Gastrocnemius medialis (tissue), 4 donors: ENCODE results near the gene ITPKC. TPM values are rescaled to one million over a fixed set of nuclear protein-coding genes. Genes with fewer than 3 reads are reported as not detected.

Source experiments
- ATAC-seq, 2 donors: fragments of 150-250 bp; one replicate each; pipeline ENCODE4 v1.9.1; 2016
- DNase-seq, 2 donors: peaks; one replicate each; pipeline ENCODE4 v3.0.0-alpha.2; 2019
- H3K27ac ChIP-seq, 4 donors: fragments of 200-600 bp; sonication (generic); 1 replicate in 1 of 4; 2 replicates in 3 of 4; pipeline ENCODE4 v1.5.1; 2016 to 2018; ENCODE audit warnings: mild to moderate bottlenecking in 2 of 4, moderate library complexity in 1 of 4
- H3K27me3 ChIP-seq, 3 donors: fragments of 200-600 bp; sonication (generic) in 2 of 3; 1 replicate in 1 of 3; 2 replicates in 2 of 3; pipeline versions ENCODE4 v1.5.1 to v1.6.0; 2016 to 2019; ENCODE audit warnings: mild to moderate bottlenecking in 1 of 3, moderate library complexity in 1 of 3
- H3K36me3 ChIP-seq, 2 donors: fragments of 200-600 bp; sonication (generic) in 1 of 2; one replicate each; pipeline ENCODE4 v1.5.1; 2017 to 2018
- H3K4me1 ChIP-seq, 2 donors: fragments of 200-600 bp; sonication (generic) in 1 of 2; one replicate each; pipeline ENCODE4 v1.5.1; 2016 to 2017; ENCODE audit warnings: mild to moderate bottlenecking in 2 of 2
- H3K4me3 ChIP-seq, 4 donors: fragments of 200-600 bp; sonication (generic) in 3 of 4; 1 replicate in 1 of 4; 2 replicates in 3 of 4; pipeline ENCODE4 v1.5.1; 2016 to 2019; ENCODE audit warnings: mild to moderate bottlenecking in 2 of 4
- H3K9me3 ChIP-seq, 3 donors: fragments of 200-600 bp; sonication (generic) in 2 of 3; 1 replicate in 1 of 3; 2 replicates in 2 of 3; pipeline ENCODE4 v1.5.1; 2016 to 2019
- POLR2A ChIP-seq, 2 donors: fragments of 450-650 bp; IDR thresholded peaks; one replicate each; pipeline ENCODE4 v1.6.1; 2017; ENCODE audit warnings: antibody characterized with exemption in 2 of 2, mild to moderate bottlenecking in 2 of 2, moderate library complexity in 2 of 2
- in situ Hi-C, 4 donors: fragments of 200-750 bp; cut with MboI; loops; one replicate each; pipeline versions ENCODE4 v1.15.0 to v1.8.0; 2017; ENCODE audit warnings: low sequenced_read_pairs in 4 of 4
- intact Hi-C: fragments of 100-400 bp; cut with DNase I; formaldehyde crosslinking; loops from one replicate; pipeline ENCODE4 v1.15.1; 2023; ENCODE audit warnings: low total_unique reads
- total RNA-seq, 4 donors: library from RNA; depleted of rRNA; stranded (reverse); fragments of >200 nt; gene quantifications; one replicate each; pipeline versions ENCODE4 v1.1.0 to v1.2.3, GENCODE V29; 2016
- TF ChIP-seq, protein P1 (sequence below), 5 experiments: fragments of 450-650 bp in 3 of 5; fragments of 200-600 bp in 2 of 5; sonication (generic) in 2 of 5; IDR thresholded peaks in 4 of 5; conservative IDR thresholded peaks in 1 of 5; 1 replicate in 4 of 5; 2 replicates in 1 of 5; pipeline ENCODE4 v1.5.1; 2016 to 2019; ENCODE audit warnings: antibody characterized with exemption in 5 of 5, mild to moderate bottlenecking in 3 of 5, moderate library complexity in 3 of 5

Gene ITPKC
- total RNA-seq, 4 donors from 2014 or later: 14.9 to 34.5 (median 21.8) TPM

DNA sequence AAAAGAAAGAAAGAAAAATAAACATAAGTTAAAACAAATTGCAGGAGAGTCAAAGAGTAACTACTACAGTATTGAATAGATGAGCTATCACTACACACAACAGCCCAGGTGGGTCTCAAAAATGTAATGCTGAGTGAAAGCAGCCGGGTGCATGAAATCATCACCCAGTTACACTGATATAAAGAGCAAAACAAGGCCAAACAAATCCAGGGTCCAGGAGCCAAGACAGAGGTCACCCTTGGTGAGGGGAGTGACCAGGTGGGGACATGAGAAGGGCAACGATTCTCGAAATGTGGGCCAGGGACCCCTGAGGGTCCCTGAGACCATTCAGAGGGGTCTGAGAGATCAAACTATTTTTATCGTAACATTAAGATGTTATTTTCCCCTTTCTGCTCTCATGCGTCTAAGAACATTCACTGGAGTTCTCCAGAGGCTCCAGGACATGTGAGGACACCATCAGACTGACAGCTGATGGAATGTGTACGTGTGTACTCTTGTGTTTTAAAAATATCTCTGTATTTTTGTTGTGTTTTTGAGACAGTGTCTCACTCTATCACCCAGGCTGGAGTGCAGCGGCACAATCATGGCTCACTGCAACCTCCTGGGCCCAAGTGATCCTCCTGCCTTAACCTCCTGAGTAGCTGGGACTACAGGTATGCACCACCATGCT is 10.8 kb upstream of the ITPKC start:
- intact Hi-C loops (no loop called here), in situ Hi-C loops (no loop called here)
- DNase-seq (no peak), ATAC-seq (no peak)
- Histone ChIP-seq H3K9me3 (no peaks in the 10 kb centered on the region), H3K27ac (peak overlapping the region; percentile 18 to 67 (median 44)), H3K36me3 (peaks cover 0 to 56% of the 10 kb centered on the region in 2 donors), H3K27me3 (no peaks in the 10 kb centered on the region), H3K4me1 (no peaks in the 10 kb centered on the region), H3K4me3 (no peak overlapping the region)
- no peak for TF ChIP-seq POLR2A (IDR thresholded peaks at IDR 0.05)
- TF ChIP-seq, protein P1, sequence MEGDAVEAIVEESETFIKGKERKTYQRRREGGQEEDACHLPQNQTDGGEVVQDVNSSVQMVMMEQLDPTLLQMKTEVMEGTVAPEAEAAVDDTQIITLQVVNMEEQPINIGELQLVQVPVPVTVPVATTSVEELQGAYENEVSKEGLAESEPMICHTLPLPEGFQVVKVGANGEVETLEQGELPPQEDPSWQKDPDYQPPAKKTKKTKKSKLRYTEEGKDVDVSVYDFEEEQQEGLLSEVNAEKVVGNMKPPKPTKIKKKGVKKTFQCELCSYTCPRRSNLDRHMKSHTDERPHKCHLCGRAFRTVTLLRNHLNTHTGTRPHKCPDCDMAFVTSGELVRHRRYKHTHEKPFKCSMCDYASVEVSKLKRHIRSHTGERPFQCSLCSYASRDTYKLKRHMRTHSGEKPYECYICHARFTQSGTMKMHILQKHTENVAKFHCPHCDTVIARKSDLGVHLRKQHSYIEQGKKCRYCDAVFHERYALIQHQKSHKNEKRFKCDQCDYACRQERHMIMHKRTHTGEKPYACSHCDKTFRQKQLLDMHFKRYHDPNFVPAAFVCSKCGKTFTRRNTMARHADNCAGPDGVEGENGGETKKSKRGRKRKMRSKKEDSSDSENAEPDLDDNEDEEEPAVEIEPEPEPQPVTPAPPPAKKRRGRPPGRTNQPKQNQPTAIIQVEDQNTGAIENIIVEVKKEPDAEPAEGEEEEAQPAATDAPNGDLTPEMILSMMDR (IDR thresholded peaks at IDR 0.05 in 4 of 5, conservative IDR thresholded peaks at IDR 0.05 in 1 of 5): no peak

DNA sequence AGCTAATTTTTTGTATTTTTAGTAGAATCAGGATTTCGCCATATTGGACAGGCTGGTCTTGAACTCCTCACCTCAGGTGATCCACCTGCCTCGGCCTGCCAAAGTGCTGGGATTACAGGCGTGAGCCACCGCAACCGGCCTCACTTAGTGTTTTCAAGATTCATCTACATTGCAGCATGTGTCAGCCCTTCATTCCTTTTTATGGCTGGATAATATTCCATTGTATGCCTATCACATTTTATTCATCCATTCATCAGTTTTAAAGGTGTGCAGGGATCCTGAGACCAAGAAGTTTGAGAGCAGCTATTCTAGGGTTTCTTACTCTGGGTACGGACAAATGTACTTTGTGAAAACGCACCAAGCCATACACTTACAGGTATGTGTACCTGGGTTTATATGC is 9.3 kb upstream of the ITPKC start:
- in situ Hi-C loops: no loop called here
- H3K4me1 ChIP-seq: no peaks in the 10 kb centered on the region
- peaks cover 0 to 57% of the 10 kb centered on the region in 2 donors for H3K36me3 ChIP-seq
- intact Hi-C loops: no loop called here
- no peak for TF ChIP-seq POLR2A (IDR thresholded peaks at IDR 0.05)
- TF ChIP-seq, protein P1 (IDR thresholded peaks at IDR 0.05 in 4 of 5, conservative IDR thresholded peaks at IDR 0.05 in 1 of 5): no peak
- H3K27me3 ChIP-seq: no peaks in the 10 kb centered on the region
- ATAC-seq (no peak), DNase-seq (no peak)
- peak overlapping the region in 1 of 4 donors; percentile 45 for H3K27ac ChIP-seq
- H3K9me3 ChIP-seq: no peaks in the 10 kb centered on the region
- no peak overlapping the region for H3K4me3 ChIP-seq

DNA sequence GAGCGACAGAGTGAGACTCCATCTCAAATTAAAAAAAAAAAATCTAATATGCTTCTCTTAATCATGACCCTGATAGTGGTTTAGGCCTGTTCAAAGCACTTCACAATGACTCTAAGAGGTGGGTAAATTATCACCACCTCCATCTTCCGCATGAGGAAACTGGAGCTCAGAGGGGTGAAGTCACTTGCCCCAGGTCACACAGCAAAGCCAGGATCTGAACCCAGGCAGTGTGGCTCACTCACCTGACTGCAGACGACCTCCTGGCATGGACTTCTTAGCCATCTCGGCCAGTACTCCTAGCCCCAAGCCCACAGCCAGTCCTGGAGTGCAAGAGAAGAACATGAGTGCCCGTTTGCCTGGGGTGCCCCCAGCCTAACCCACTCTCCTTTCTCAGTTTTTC is 7.1 kb upstream of the ITPKC start:
- Histone ChIP-seq H3K36me3 (peaks cover 0 to 56% of the 10 kb centered on the region in 2 donors), H3K27ac (no peak overlapping the region), H3K9me3 (no peaks in the 10 kb centered on the region), H3K4me1 (peaks cover 4 to 5% of the 10 kb centered on the region in 2 donors), H3K4me3 (no peak overlapping the region), H3K27me3 (no peaks in the 10 kb centered on the region)
- intact Hi-C loops (loop anchor here (10.0 kb wide), 1 partner anchor 265 kb away; the partner anchor contains the start of gene SERTAD3), in situ Hi-C loops (no loop called here)
- DNase-seq (no peak), ATAC-seq (no peak)
- TF ChIP-seq, protein P1 (IDR thresholded peaks at IDR 0.05 in 4 of 5, conservative IDR thresholded peaks at IDR 0.05 in 1 of 5): no peak
- TF ChIP-seq POLR2A (IDR thresholded peaks at IDR 0.05): no peak

DNA sequence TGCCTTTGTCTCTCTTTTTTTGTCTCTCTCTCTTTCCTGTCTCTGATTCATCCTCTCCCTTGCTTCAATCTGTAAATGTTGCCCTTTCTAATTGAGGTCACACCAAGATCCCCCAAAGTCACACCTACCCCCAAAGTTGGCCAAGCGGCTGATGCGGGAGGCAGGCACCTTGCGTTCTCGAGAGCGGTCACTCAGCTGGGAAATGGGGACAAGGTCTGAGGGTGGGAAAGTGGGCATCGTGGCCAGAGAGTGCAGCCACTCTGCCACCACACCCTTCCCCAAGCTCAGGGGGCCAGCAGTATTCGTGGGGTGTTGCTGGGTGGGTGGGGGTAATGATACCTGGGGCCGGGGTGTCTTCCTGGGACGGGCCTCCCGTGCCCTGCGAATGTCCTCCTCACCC is 3.0 kb upstream of the ITPKC start:
- in situ Hi-C loops: no loop called here
- Histone ChIP-seq H3K36me3 (peaks cover 0 to 38% of the 10 kb centered on the region in 2 donors), H3K9me3 (no peaks in the 10 kb centered on the region), H3K4me3 (no peak overlapping the region), H3K4me1 (peaks cover 15 to 21% of the 10 kb centered on the region in 2 donors), H3K27me3 (no peaks in the 10 kb centered on the region), H3K27ac (peak overlapping the region; percentile 89 to 98 (median 92))
- no peak for DNase-seq
- intact Hi-C loops: loop anchor here (2.0 to 10.0 kb wide), 2 partner anchors 51 to 269 kb away; partner anchors contain the start of gene SERTAD3
- no peak for ATAC-seq
- TF ChIP-seq POLR2A (IDR thresholded peaks at IDR 0.05): no peak
- TF ChIP-seq, protein P1 (IDR thresholded peaks at IDR 0.05 in 4 of 5, conservative IDR thresholded peaks at IDR 0.05 in 1 of 5): no peak
